ENCODE data around the gene SYT4.

DNA sequence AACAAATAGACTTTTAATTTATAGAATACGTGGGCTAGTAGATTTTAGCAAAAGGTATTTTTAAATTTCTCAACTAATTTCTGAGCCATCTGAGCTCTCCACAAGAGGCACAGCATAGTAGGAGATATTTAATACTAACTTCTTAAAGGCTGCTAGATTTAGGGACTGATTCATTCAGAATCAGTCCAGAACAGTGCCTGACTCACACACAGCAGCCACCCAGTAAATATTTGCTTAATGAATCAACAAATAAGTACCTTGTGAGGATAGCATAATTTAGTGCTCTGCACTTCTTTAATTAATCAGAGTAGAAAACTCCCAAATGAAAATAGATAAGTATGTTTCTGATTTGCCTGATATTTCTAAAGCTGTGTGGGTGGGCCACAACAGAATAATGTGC lies 35.6 kb upstream of the SYT4 start:
- TF ChIP-seq, protein P1, sequence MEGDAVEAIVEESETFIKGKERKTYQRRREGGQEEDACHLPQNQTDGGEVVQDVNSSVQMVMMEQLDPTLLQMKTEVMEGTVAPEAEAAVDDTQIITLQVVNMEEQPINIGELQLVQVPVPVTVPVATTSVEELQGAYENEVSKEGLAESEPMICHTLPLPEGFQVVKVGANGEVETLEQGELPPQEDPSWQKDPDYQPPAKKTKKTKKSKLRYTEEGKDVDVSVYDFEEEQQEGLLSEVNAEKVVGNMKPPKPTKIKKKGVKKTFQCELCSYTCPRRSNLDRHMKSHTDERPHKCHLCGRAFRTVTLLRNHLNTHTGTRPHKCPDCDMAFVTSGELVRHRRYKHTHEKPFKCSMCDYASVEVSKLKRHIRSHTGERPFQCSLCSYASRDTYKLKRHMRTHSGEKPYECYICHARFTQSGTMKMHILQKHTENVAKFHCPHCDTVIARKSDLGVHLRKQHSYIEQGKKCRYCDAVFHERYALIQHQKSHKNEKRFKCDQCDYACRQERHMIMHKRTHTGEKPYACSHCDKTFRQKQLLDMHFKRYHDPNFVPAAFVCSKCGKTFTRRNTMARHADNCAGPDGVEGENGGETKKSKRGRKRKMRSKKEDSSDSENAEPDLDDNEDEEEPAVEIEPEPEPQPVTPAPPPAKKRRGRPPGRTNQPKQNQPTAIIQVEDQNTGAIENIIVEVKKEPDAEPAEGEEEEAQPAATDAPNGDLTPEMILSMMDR (IDR thresholded peaks at IDR 0.05 in 4 of 5, conservative IDR thresholded peaks at IDR 0.05 in 1 of 5) = no peak
- no peak for TF ChIP-seq POLR2A (IDR thresholded peaks at IDR 0.05)
